ENCODE measurements around the gene ABCB7.

DNA sequence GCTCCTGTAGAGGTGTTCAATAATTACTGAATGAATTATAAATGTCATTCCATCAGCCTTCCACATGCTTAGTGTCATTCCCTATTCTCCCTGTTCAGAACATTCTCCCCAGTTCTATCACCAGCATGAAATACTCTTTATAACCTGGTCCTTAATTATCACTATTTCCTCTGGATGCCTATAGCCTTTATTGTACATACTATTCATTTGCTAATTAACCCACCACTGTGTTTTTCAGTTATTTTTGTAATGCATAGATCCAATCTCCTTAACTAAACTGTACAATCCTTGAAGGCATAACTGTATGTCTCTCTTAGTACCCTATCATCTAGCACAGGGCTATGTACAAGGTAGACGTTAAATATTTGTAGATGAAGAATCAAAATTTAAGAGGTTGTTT, 1.2 kb downstream of the ABCB7 start:
- TF ChIP-seq CTCF (optimal IDR thresholded peaks at IDR 0.05 in 1 of 3, IDR thresholded peaks at IDR 0.05 in 1 of 3, conservative IDR thresholded peaks at IDR 0.05 in 1 of 3; ENCODE audit: extremely low read depth in 1 of 3, insufficient read depth in 2 of 3, low read length in 3 of 3) = no peak
- no peak for TF ChIP-seq EZH2 (IDR thresholded peaks at IDR 0.05; ENCODE audit: low read length)

Data from keratinocyte (primary cell).